Left lung (tissue), 10 donors: ENCODE measurements around the gene MARS2. TPM values are rescaled to one million over a fixed set of nuclear protein-coding genes. Genes with fewer than 3 reads are reported as not detected.

Source experiments
- ATAC-seq: fragments of 200-7000 bp; cut with Tn5 transposase; one replicate; pipeline ENCODE4 v1.9.1; 2020; ENCODE audit warnings: moderate library complexity
- DNase-seq, 4 donors: peaks; one replicate each; pipeline ENCODE4 v3.0.0-alpha.2; 2013 to 2020
- H3K27ac ChIP-seq, 2 donors: fragments of 200-600 bp; sonication (generic) in 1 of 2; one replicate each; pipeline versions ENCODE4 v1.5.0 to v1.8.0; 2020 to 2021
- H3K27me3 ChIP-seq, 2 donors: fragments of 200-600 bp; sonication (generic) in 1 of 2; one replicate each; pipeline versions ENCODE4 v1.5.0 to v1.8.0; 2020 to 2021
- H3K36me3 ChIP-seq, 2 donors: fragments of 200-600 bp; sonication (generic) in 1 of 2; one replicate each; pipeline versions ENCODE4 v1.5.0 to v1.8.0; 2020 to 2021
- H3K4me1 ChIP-seq, 2 donors: fragments of 200-600 bp; one replicate each; pipeline ENCODE4 v1.8.0; 2021
- H3K4me3 ChIP-seq, 2 donors: fragments of 200-600 bp; sonication (generic) in 1 of 2; one replicate each; pipeline versions ENCODE4 v1.5.0 to v1.8.0; 2020 to 2021; ENCODE audit warnings: mild to moderate bottlenecking in 1 of 2
- H3K9me3 ChIP-seq, 2 donors: fragments of 200-600 bp; sonication (generic) in 1 of 2; one replicate each; pipeline versions ENCODE4 v1.5.0 to v1.8.0; 2020 to 2021
- CTCF ChIP-seq, 2 donors: fragments of 200-600 bp; sonication (generic) in 1 of 2; IDR thresholded peaks; one replicate each; pipeline versions ENCODE4 v1.5.0 to v1.8.0; 2021; ENCODE audit warnings: antibody characterized with exemption in 2 of 2
- intact Hi-C, 2 donors: fragments of 100-400 bp; cut with DNase I; formaldehyde crosslinking; loops; one replicate each; pipeline versions ENCODE4 v1.11.2 to v1.14.2; 2022
- polyA plus RNA-seq, 6 donors: library from polyadenylated mRNA; unstranded; fragments of 120-200 nt; gene quantifications; one replicate each; pipeline ENCODE4 v1.2.1, GENCODE V29; 2013; ENCODE audit not compliant: insufficient read length in 6 of 6
- total RNA-seq, 2 donors: library from RNA; stranded (reverse); fragmentation: NEBNext Ultra II Directional; extraction: Animal tissue kit (Norgen Biotek cat#: 25700); gene quantifications; one replicate each; pipeline ENCODE4 v1.2.1, GENCODE V29; 2021
- donor health status: DM: no; HTN: yes; CAD: no.
- donor health status: DM: no; HTN: no; CAD: no.

The MARS2 gene
- total and polyA plus RNA-seq, 8 donors = 3.5 to 7.8 (median 5.3) TPM

DNA sequence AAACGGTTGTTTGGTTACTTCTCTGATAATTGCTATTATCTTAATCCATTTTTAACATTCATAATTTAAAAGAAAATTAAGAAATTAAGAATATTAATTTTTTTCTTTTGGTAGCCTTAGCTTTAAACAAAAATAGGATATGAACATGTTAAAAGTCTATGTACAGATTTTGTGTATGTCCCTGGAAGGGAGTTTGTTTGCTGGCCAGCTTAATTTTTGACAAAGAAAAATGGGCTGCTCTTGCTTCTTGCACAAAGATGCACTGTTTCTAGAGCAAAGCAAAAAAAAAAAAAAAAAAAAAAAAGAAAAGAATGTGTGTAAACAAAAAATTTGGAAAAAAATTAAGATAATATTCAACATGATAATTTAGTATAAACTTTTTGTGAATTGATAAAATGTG lies 31.1 kb upstream of the MARS2 start:
- H3K27ac ChIP-seq = peak overlapping the region in 1 of 2 donors; percentile 78
- DNase-seq = peak in 2 of 4 donors; percentile 3 to 42
- H3K4me3 ChIP-seq = peak overlapping the region in 1 of 2 donors; percentile 10
- no peak for ATAC-seq
- intact Hi-C loops = no loop called here
- H3K9me3 ChIP-seq = no peaks in the 10 kb centered on the region
- no peak for TF ChIP-seq CTCF (IDR thresholded peaks at IDR 0.05)
- H3K4me1 ChIP-seq = no peaks in the 10 kb centered on the region
- H3K27me3 ChIP-seq = no peaks in the 10 kb centered on the region
- H3K36me3 ChIP-seq = no peaks in the 10 kb centered on the region

DNA sequence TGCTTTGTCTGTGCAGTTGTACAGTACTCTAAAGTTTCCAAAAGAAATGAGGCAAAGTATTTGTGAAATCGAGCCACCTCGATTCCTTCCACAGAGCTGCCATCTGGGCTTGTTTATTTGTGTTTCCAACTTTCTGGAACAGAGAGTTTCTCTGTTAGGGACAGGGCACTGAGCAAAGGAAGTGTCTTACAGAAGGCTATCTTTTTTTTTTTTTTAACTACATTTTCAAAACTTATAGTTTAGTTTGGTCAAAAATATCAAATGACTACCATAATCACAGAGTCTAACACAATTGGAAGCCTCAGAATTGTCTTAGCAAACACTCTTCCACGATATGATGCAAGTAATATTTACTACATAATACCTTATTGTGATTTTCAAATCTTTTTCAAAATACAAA lies 30.6 kb upstream of the MARS2 start:
- H3K9me3 ChIP-seq = no peaks in the 10 kb centered on the region
- DNase-seq (peak in 2 of 4 donors; percentile 42 to 48), ATAC-seq (peak; percentile 36)
- TF ChIP-seq CTCF (IDR thresholded peaks at IDR 0.05) = no peak
- H3K36me3 ChIP-seq = no peaks in the 10 kb centered on the region
- H3K4me3 ChIP-seq = peak overlapping the region; percentile 10 to 19
- intact Hi-C loops = no loop called here
- peak overlapping the region; percentile 10 to 78 for H3K27ac ChIP-seq
- H3K4me1 ChIP-seq = no peaks in the 10 kb centered on the region
- no peaks in the 10 kb centered on the region for H3K27me3 ChIP-seq

GRCh38 chr2:197675246-197675645 lies 29.9 kb upstream of the MARS2 start, which contains the start of gene RFTN2:
RFTN2 (minus strand) TSS chr2:197675587; CDS start chr2:197675458, 129 bp downstream.
- DNase-seq = peak in 1 of 4 donors; percentile 34
- Histone ChIP-seq H3K36me3 (no peaks in the 10 kb centered on the region), H3K4me1 (no peaks in the 10 kb centered on the region), H3K4me3 (peak within 1 kb of the TSS; percentile 10 to 19), H3K27ac (peak within 1 kb of the TSS; percentile 10 to 78), H3K9me3 (no peaks in the 10 kb centered on the region), H3K27me3 (no peaks in the 10 kb centered on the region)
- TF ChIP-seq CTCF (IDR thresholded peaks at IDR 0.05) = no peak
- ATAC-seq = peak; percentile 21
- intact Hi-C loops = no loop called here

GRCh38 chr2:197675711-197676188 lies 29.4 kb upstream of the MARS2 start:
- peak in 2 of 4 donors; percentile 82 to 87 for DNase-seq

GRCh38 chr2:197677056-197677455 lies 28.1 kb upstream of the MARS2 start:
- Histone ChIP-seq H3K36me3 (no peaks in the 10 kb centered on the region), H3K27ac (no peak overlapping the region), H3K4me3 (no peak overlapping the region), H3K4me1 (no peaks in the 10 kb centered on the region), H3K27me3 (no peaks in the 10 kb centered on the region), H3K9me3 (no peaks in the 10 kb centered on the region)
- no peak for ATAC-seq
- TF ChIP-seq CTCF (IDR thresholded peaks at IDR 0.05) = no peak
- no peak for DNase-seq
- intact Hi-C loops = no loop called here

More at GRCh38 chr2:197675711-197676188, 29.4 kb upstream of the MARS2 start:
- peak overlapping the region; percentile 10 to 78 for H3K27ac ChIP-seq
- no peaks in the 10 kb centered on the region for H3K9me3 ChIP-seq
- intact Hi-C loops = no loop called here
- H3K4me3 ChIP-seq = peak overlapping the region; percentile 5 to 19
- ATAC-seq = peak; percentile 72
- H3K4me1 ChIP-seq = no peaks in the 10 kb centered on the region
- H3K36me3 ChIP-seq = no peaks in the 10 kb centered on the region
- no peak for TF ChIP-seq CTCF (IDR thresholded peaks at IDR 0.05)
- no peaks in the 10 kb centered on the region for H3K27me3 ChIP-seq
